Duodenal mucosa (tissue), 2 donors: ENCODE results near the gene STAC3.

ENCODE experiments used
- H3K27ac ChIP-seq: one replicate; pipeline ENCODE4 v1.7.0; 2013; ENCODE audit warnings: low read depth, low read length
- H3K27me3 ChIP-seq, 2 donors: one replicate each; pipeline ENCODE4 v1.7.0; 2013; ENCODE audit warnings: low read length in 2 of 2, control low read depth in 1 of 2; ENCODE audit not compliant: insufficient read depth in 2 of 2, control insufficient read depth in 1 of 2
- H3K36me3 ChIP-seq, 2 donors: one replicate each; pipeline ENCODE4 v1.7.0; 2013; ENCODE audit warnings: low read length in 2 of 2, control low read depth in 1 of 2; ENCODE audit not compliant: insufficient read depth in 2 of 2, control insufficient read depth in 1 of 2
- H3K4me1 ChIP-seq, 2 donors: one replicate each; pipeline ENCODE4 v1.7.0; 2013; ENCODE audit warnings: low read length in 2 of 2, control low read depth in 1 of 2; ENCODE audit not compliant: insufficient read depth in 2 of 2, control insufficient read depth in 1 of 2
- H3K4me3 ChIP-seq, 2 donors: one replicate each; pipeline ENCODE4 v1.7.0; 2013; ENCODE audit warnings: low read length in 2 of 2, low read depth in 1 of 2
- H3K9ac ChIP-seq, 2 donors: one replicate each; pipeline ENCODE4 v1.7.0; 2013; ENCODE audit warnings: low read length in 2 of 2, low read depth in 1 of 2
- H3K9me3 ChIP-seq, 2 donors: one replicate each; pipeline ENCODE4 v1.7.0; 2013; ENCODE audit warnings: low read length in 2 of 2, control low read depth in 1 of 2; ENCODE audit not compliant: control insufficient read depth in 1 of 2

STAC3 gene

DNA sequence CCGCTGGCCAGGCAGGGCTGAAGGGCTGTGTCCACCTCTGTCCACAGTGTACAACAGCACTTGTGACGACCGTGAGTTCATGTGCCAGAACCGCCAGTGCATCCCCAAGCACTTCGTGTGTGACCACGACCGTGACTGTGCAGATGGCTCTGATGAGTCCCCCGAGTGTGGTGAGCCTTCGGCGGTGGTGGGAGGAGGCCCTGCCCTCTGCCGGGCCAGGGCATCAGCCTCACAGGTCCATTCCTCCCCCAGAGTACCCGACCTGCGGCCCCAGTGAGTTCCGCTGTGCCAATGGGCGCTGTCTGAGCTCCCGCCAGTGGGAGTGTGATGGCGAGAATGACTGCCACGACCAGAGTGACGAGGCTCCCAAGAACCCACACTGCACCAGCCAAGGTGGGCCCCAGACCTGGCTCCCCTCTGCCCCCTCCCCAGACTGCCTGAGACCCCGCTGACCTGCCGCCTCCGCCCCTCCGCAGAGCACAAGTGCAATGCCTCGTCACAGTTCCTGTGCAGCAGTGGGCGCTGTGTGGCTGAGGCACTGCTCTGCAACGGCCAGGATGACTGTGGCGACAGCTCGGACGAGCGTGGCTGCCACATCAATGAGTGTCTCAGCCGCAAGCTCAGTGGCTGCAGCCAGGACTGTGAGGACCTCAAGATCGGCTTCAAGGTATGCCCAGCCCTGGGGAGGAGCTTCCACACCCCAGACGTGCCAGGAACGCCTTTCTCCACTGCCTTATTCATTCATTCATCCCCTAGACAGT is 55.2 kb downstream of the STAC3 start:
- Histone ChIP-seq H3K9me3 (no peaks in the 10 kb centered on the region), H3K27me3 (no peaks in the 10 kb centered on the region), H3K4me3 (no peak overlapping the region), H3K4me1 (no peaks in the 10 kb centered on the region), H3K27ac (no peak overlapping the region), H3K36me3 (peaks cover 69 to 97% of the 10 kb centered on the region in 2 donors), H3K9ac (no peak overlapping the region)

DNA sequence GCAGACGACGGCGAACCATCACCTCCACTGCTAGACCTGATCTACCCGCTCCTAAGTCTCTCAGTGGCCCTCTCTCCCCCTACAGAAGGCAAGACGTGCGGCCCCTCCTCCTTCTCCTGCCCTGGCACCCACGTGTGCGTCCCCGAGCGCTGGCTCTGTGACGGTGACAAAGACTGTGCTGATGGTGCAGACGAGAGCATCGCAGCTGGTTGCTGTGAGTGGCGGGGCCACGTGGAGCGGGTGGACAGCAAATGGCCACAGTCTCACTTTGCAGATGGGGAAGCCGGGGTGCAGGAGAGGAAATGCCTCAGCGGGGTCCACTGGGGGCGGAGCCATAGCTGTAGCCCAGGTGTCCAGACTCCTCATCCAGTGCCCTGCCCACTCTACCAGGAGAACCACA is 55.8 kb downstream of the STAC3 start:
- Histone ChIP-seq H3K36me3 (peaks cover 71 to 98% of the 10 kb centered on the region in 2 donors), H3K27ac (no peak overlapping the region), H3K4me3 (no peak overlapping the region), H3K9me3 (no peaks in the 10 kb centered on the region), H3K4me1 (no peaks in the 10 kb centered on the region), H3K9ac (no peak overlapping the region), H3K27me3 (no peaks in the 10 kb centered on the region)

DNA sequence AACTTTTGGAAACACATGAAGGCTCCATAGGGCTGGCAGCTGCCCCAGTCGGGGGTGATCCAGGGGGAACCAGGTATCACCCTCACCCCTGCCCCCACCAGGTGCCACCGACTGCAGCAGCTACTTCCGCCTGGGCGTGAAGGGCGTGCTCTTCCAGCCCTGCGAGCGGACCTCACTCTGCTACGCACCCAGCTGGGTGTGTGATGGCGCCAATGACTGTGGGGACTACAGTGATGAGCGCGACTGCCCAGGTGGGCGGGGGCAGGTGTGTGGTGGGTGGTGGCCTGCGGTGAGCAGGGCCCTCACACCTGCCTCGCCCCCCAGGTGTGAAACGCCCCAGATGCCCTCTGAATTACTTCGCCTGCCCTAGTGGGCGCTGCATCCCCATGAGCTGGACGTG is 56.7 kb downstream of the STAC3 start:
- Histone ChIP-seq H3K27me3 (no peaks in the 10 kb centered on the region), H3K9ac (no peak overlapping the region), H3K9me3 (no peaks in the 10 kb centered on the region), H3K4me1 (no peaks in the 10 kb centered on the region), H3K36me3 (peaks cover 63 to 100% of the 10 kb centered on the region in 2 donors), H3K4me3 (no peak overlapping the region), H3K27ac (no peak overlapping the region)

DNA sequence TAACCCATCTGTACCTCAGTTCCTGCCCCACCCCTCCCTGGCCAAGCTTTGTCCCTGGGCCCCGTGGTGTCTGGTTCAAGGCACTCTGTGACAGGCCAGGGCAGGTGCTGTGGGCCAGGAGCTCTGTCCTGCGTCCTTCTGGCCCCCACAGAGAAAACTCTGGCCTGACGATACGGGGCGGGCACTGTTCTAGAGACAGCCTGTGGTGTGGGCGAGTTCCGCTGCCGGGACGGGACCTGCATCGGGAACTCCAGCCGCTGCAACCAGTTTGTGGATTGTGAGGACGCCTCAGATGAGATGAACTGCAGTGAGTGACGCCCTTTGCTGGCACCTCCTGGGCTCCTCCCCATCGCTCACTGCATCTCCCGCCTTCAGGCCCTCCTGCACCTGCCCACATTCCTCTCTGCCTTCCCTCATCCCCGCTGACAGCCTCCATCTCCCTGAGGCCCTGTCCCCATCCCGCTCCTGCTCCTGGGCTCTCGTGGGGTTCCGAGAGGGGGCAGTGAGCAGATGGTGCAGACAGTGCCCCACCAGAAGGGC is 57.2 kb downstream of the STAC3 start:
- H3K36me3 ChIP-seq = peaks cover 58 to 100% of the 10 kb centered on the region in 2 donors
- H3K4me3 ChIP-seq = no peak overlapping the region
- H3K9ac ChIP-seq = no peak overlapping the region
- H3K4me1 ChIP-seq = no peaks in the 10 kb centered on the region
- no peak overlapping the region for H3K27ac ChIP-seq
- no peaks in the 10 kb centered on the region for H3K27me3 ChIP-seq
- H3K9me3 ChIP-seq = no peaks in the 10 kb centered on the region
